Islet of Langerhans (tissue), 1 donor: Measurements from ENCODE around the gene TADA3.
"Not testable (repeated sequence)": the region's sequence is repeated elsewhere in the genome, so short reads cannot be mapped to it uniquely, and the experiment has no call there.

Experiments
- FAIRE-seq: peaks from one replicate; lab custom pipeline; 2011; peaks lifted over from hg19 to GRCh38; lab: Jason Lieb, UNC

The TADA3 gene

GRCh38 chr3:9783954-9784353 is 8.3 kb downstream of the TADA3 start:
- FAIRE-seq = no peak

GRCh38 chr3:9782770-9783169 is 9.5 kb downstream of the TADA3 start:
- no peak for FAIRE-seq

- FAIRE-seq = no peak
Measured at GRCh38 chr3:9781978-9782603, 10.2 kb downstream of the TADA3 start.

- no peak for FAIRE-seq
Measured at GRCh38 chr3:9781551-9781950, 10.7 kb downstream of the TADA3 start.

- no peak for FAIRE-seq
Measured at GRCh38 chr3:9780910-9781309, 11.4 kb downstream of the TADA3 start.

GRCh38 chr3:9780458-9780812 is 11.8 kb downstream of the TADA3 start:
- FAIRE-seq = no peak

- FAIRE-seq = no peak
Measured at GRCh38 chr3:9779721-9780457, 12.4 kb downstream of the TADA3 start.

GRCh38 chr3:9779075-9779593 is 13.1 kb downstream of the TADA3 start:
- no peak for FAIRE-seq

- no peak for FAIRE-seq
Measured at GRCh38 chr3:9778143-9779074, 13.9 kb downstream of the TADA3 start.

- no peak for FAIRE-seq
Measured at GRCh38 chr3:9777694-9778021, 14.6 kb downstream of the TADA3 start.

- no peak for FAIRE-seq
Measured at GRCh38 chr3:9776896-9777693, 15.2 kb downstream of the TADA3 start.

- FAIRE-seq = not testable (repeated sequence)
Measured at GRCh38 chr3:9771007-9771406, 21.3 kb downstream of the TADA3 start.

GRCh38 chr3:9770276-9770812 is 21.9 kb downstream of the TADA3 start:
- FAIRE-seq = no peak

- FAIRE-seq = no peak
Measured at GRCh38 chr3:9769426-9770275, 22.6 kb downstream of the TADA3 start, which contains the start of gene CAMK1. TSS of gene CAMK1 (minus strand) at chr3:9769947. CDS start at chr3:9767749, 2,198 bp downstream.

- no peak for FAIRE-seq
Measured at GRCh38 chr3:9769012-9769411, 23.3 kb downstream of the TADA3 start.

GRCh38 chr3:9768141-9768775 is 24.0 kb downstream of the TADA3 start:
- FAIRE-seq = no peak

GRCh38 chr3:9767418-9767817 is 24.9 kb downstream of the TADA3 start:
- FAIRE-seq = no peak

- no peak for FAIRE-seq
Measured at GRCh38 chr3:9765865-9766264, 26.4 kb downstream of the TADA3 start.

GRCh38 chr3:9762871-9763270 is 29.4 kb downstream of the TADA3 start:
- no peak for FAIRE-seq

- FAIRE-seq = no peak
Measured at GRCh38 chr3:9761919-9762318, 30.4 kb downstream of the TADA3 start.
